Activated T-helper 17 cell treated with anti-CD3 and anti-CD28 coated beads, Interleukin-2, amount 50 U/mL, for 72 hours (primary cell): Measurements from ENCODE around the gene FEN1. TPM values are rescaled to one million over a fixed set of nuclear protein-coding genes. Genes with fewer than 3 reads are reported as not detected.

Experiments
- ATAC-seq: fragments of 150-1000 bp; cut with Tn5 transposase; replicated peaks from 2 replicates; pipeline ENCODE4 v1.10.0; 2021; ENCODE audit warnings: mild to moderate bottlenecking, moderate library complexity
- H3K27ac Mint-ChIP-seq: one replicate; pipeline ENCODE4 v1.8.0; 2022; ENCODE audit warnings: mixed read lengths
- H3K27me3 Mint-ChIP-seq: one replicate; pipeline ENCODE4 v1.8.0; 2022; ENCODE audit warnings: mixed read lengths
- H3K36me3 Mint-ChIP-seq: one replicate; pipeline ENCODE4 v1.8.0; 2022; ENCODE audit warnings: low read depth, mild to moderate bottlenecking, mixed read lengths
- H3K4me1 Mint-ChIP-seq: one replicate; pipeline ENCODE4 v1.8.0; 2022; ENCODE audit warnings: mixed read lengths
- H3K4me3 Mint-ChIP-seq: one replicate; pipeline ENCODE4 v1.8.0; 2022; ENCODE audit warnings: mild to moderate bottlenecking, mixed read lengths
- H3K9me3 Mint-ChIP-seq: one replicate; pipeline ENCODE4 v1.8.0; 2022; ENCODE audit warnings: mixed read lengths
- total RNA-seq, 2 donors: library from RNA; stranded (reverse); gene quantifications; one replicate each; pipeline ENCODE4 v1.2.3, GENCODE V29; 2022

Gene FEN1
- total RNA-seq, 2 donors from 2014 or later = 72.6 to 133 TPM

DNA sequence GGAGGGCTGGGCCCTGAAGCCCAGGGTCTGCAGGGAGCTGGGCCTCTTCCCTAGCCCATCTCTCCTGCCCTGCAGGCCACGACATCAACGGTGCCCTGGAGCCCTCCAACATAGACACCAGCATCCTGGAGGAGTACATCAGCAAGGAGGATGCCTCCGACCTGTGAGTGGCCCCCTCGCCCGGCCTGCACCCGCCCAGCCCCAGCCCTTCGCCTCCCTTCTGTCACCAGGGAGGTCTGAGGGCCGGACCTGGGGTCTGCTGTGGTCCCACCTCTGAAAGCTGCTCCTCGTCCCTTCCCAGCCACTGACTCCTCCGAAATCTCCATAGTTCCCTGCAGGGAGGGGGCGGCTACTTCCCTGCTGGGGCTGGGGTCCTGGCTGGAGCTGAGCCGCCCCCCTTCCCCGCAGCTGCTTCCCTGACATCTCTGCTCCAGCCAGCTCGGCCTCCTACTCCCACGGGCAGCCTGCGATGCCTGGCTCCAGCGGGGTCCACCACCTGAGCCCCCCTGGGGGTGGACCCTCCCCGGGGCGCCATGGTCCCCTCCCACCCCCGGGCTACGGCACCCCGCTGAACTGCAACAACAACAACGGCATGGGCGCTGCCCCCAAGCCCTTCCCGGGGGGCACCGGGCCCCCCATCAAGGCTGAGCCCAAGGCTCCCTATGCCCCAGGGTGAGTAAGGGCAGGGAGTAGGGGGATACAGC lies 27.0 kb upstream of the FEN1 start:
- ATAC-seq = no peak
- no peaks in the 10 kb centered on the region for H3K4me1 Mint-ChIP-seq
- H3K36me3 Mint-ChIP-seq = no peaks in the 10 kb centered on the region
- H3K27ac Mint-ChIP-seq = no peak overlapping the region
- H3K27me3 Mint-ChIP-seq = no peaks in the 10 kb centered on the region
- H3K4me3 Mint-ChIP-seq = no peak overlapping the region
- no peaks in the 10 kb centered on the region for H3K9me3 Mint-ChIP-seq

DNA sequence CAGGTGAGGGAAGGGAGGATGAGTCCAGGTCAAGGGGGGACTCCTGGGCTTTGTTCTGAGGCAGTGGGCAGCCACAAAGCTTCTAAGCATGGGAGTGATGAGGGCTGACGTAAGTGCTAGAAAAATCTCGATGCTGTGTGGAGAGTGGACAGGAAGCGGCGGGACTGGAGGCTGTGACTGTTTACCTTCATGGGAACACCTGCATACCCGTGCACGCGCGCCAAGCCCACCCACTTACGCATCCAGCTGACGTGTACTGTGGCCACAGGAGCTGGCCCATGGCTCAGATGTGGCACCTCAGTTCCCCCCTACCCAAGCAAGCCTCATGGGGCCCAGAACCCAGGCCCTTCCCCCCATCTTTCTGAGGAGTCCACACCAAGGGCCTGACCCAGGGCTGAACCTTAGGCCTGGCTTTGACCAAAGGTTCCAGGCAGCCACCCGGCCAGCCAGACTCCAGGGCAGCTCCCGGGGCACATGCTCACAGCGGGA lies 26.3 kb upstream of the FEN1 start:
- Mint-ChIP-seq H3K4me1 (no peaks in the 10 kb centered on the region), H3K36me3 (no peaks in the 10 kb centered on the region), H3K9me3 (no peaks in the 10 kb centered on the region), H3K27ac (no peak overlapping the region), H3K4me3 (no peak overlapping the region), H3K27me3 (no peaks in the 10 kb centered on the region)
- ATAC-seq = no peak

DNA sequence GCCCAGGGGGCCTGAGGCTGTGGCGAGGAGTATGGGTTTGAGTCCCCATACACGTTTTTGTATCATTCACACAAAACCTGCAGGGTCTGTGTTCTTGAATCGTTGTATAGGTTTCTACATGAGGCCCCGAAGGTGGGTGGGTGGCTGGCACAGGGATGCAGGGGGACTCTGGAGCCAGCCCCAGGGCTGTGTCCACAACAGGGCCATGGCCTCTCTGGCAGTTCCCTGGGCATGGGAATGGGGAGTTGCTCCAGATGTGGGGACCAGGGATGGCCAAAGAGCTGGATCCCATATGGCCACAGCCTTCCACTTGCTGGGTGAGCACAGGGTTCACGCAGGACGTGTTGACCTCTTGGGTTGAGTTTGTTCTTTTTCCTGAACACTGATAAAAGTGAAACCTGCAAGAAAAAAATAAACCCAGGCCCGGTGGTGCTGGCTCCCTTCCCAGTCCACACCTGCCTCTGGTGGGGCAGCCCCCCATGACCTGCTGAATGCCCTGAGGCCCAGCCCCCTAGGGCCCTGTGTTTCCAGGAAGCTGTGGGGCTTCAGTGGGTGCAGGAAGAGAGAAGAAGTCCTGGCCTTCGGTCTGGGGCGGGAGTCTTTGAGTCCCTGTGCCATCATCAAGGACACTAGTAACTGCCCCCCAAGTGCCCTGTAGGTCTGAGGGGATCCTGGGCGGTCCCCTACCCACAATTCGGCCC lies 24.2 kb upstream of the FEN1 start:
- Mint-ChIP-seq H3K4me1 (no peaks in the 10 kb centered on the region), H3K27ac (no peak overlapping the region), H3K4me3 (no peak overlapping the region)

DNA sequence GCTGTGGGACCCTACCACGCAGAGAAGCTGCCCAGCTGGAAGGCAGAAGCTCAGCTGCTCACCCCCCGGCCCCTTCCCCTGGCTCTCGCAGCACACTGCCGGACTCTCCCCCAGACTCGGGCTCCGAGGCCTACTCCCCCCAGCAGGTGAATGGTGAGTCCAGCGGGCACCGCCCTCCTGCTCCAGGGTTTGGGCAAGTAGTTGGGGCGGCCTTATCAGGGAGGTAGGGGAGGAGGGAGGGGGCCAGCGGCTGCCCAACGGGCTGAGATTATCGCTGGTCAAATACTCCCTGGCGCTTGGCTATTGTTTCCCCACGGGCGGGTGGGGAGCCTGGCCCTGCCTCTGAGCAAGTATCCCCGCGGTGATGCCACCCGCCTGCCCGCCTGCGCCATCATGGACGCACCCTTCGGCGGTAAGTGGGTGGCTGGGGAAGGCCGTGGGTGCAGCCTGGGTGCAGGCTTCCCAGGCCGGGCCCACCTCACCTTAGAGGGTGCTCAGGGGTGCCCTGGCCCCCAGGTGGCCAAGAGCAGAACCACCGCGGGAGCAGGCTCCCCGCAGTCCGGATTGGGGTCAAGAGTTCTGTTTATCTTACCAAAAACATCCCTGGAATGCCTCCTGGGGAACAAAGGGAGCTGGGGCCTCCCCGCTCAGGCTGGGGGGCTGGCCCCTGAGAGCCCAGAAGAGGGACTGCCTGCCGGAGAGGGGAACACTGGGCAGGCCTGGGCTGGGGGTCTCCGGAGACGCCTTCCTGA lies 23.4 kb upstream of the FEN1 start:
- Mint-ChIP-seq H3K9me3 (no peaks in the 10 kb centered on the region), H3K4me3 (no peak overlapping the region), H3K27ac (no peak overlapping the region), H3K36me3 (no peaks in the 10 kb centered on the region), H3K4me1 (no peaks in the 10 kb centered on the region), H3K27me3 (no peaks in the 10 kb centered on the region)
- no peak for ATAC-seq

More for the DNA sequence above, 24.2 kb upstream of the FEN1 start:
- Mint-ChIP-seq H3K27me3 (no peaks in the 10 kb centered on the region), H3K36me3 (no peaks in the 10 kb centered on the region), H3K9me3 (no peaks in the 10 kb centered on the region)
- no peak for ATAC-seq

DNA sequence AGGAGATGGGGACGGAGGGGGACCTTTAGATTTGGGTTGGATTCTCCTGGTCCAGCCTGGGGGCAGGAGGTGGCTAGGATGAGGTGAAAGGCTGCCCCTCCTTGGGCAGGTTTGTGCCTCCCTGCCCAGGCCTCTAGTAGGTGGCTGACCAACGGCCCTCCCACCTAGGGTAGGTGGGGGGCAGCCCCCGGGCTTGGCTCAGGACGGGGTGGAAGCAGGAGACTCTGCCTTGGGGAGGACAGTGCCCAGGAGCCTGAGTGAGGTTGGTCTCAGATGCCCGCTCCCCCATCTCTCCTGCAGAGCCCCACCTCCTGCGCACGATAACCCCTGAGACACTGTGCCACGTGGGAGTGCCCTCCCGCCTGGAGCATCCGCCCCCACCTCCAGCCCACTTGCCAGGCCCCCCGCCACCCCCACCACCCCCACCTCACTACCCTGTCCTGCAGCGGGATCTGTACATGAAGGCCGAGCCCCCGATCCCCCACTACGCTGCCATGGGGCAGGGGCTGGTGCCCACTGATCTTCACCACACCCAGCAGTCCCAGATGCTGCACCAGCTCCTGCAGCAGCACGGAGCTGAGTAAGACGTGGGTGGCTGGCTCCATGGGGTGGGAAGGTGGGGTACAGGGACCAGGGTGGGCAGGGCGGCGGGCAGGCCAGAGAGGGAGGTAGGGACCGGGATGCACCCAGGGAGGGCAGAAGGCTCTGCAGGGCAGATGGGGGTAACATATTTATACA lies 22.6 kb upstream of the FEN1 start:
- H3K4me3 Mint-ChIP-seq = no peak overlapping the region
- H3K27me3 Mint-ChIP-seq = no peaks in the 10 kb centered on the region
- no peaks in the 10 kb centered on the region for H3K9me3 Mint-ChIP-seq
- no peak for ATAC-seq
- H3K4me1 Mint-ChIP-seq = no peaks in the 10 kb centered on the region
- no peaks in the 10 kb centered on the region for H3K36me3 Mint-ChIP-seq
- H3K27ac Mint-ChIP-seq = no peak overlapping the region

DNA sequence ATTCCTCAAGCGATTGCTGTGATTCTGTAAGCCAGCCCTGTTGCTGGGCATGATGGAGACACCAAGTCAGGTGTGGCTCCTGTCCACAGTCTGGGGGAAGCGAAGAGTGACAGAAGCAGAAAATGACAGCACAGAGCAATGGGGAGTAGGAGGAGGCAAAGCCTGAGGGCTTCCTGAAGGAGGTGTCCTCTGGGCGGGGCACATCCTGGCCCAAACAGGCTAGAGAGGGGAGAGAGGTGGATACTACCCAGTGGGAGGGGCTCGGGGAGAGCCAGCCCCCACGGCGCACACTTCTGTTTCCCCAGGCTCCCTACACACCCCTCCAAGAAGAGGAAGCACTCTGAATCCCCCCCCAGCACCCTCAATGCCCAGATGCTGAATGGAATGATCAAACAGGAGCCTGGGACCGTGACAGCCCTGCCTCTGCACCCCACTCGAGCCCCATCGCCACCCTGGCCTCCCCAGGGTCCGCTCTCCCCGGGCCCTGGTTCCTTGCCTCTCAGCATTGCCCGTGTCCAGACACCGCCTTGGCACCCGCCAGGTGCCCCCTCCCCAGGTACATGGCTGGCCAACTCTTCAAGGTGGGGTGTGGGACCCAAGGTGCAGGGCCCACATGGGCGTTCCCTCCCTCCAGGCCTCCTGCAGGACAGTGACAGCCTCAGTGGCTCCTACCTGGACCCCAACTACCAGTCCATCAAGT lies 21.4 kb upstream of the FEN1 start:
- peak overlapping the region; percentile 74 for H3K27ac Mint-ChIP-seq
- H3K4me1 Mint-ChIP-seq = no peaks in the 10 kb centered on the region
- H3K9me3 Mint-ChIP-seq = no peaks in the 10 kb centered on the region
- ATAC-seq = no peak
- no peaks in the 10 kb centered on the region for H3K27me3 Mint-ChIP-seq
- H3K36me3 Mint-ChIP-seq = no peaks in the 10 kb centered on the region
- no peak overlapping the region for H3K4me3 Mint-ChIP-seq

DNA sequence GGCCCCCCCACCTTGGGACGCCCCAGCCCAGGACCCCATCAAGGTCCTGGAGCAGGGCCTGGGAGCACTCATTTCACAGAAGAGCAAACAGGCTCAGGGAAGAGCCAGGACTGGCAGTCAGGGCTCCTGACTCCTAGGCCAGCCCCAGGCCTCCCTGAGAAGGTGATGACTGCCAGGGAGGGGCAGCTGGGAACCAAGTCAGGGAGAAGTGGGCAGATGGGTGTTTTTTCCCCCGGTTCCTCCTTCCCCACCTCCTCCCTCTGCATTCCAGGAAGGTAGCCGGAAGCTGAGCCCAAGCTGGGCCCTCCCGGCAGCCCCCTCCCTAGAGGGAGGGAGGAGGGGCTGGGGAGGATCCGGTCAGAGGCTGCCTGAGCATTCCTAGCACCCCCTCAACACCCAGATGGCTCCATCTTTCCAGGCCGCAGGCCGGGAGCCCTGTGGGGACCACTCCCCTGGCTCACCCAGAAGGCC lies 20.7 kb upstream of the FEN1 start:
- no peaks in the 10 kb centered on the region for H3K36me3 Mint-ChIP-seq
- no peaks in the 10 kb centered on the region for H3K27me3 Mint-ChIP-seq
- no peak overlapping the region for H3K27ac Mint-ChIP-seq
- no peak overlapping the region for H3K4me3 Mint-ChIP-seq
- no peak for ATAC-seq
- no peaks in the 10 kb centered on the region for H3K4me1 Mint-ChIP-seq
- no peaks in the 10 kb centered on the region for H3K9me3 Mint-ChIP-seq

DNA sequence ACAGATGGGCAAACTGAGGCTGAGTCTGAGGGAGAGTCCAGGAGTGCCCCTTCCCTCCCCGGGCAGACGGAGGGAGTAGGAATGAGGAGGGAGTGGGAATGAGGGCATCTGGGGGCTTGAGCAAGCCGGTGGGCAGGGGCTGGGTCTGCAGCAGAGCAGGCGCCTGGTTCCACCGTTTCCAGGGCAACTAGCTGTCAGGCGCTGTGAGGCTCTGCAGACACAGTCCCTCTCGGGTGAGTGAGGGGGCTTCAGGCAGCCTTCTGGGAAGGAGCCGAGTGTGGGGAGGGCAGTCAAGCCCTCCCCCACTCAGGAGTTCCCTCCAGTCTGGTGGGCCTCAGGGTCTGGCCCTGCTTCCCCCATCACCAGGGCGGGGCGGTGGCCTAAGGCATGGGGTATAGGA lies 19.4 kb upstream of the FEN1 start:
- H3K4me1 Mint-ChIP-seq = no peaks in the 10 kb centered on the region
- H3K36me3 Mint-ChIP-seq = no peaks in the 10 kb centered on the region
- no peaks in the 10 kb centered on the region for H3K27me3 Mint-ChIP-seq
- H3K27ac Mint-ChIP-seq = peak overlapping the region; percentile 59
- ATAC-seq = no peak
- no peaks in the 10 kb centered on the region for H3K9me3 Mint-ChIP-seq
- H3K4me3 Mint-ChIP-seq = no peak overlapping the region

DNA sequence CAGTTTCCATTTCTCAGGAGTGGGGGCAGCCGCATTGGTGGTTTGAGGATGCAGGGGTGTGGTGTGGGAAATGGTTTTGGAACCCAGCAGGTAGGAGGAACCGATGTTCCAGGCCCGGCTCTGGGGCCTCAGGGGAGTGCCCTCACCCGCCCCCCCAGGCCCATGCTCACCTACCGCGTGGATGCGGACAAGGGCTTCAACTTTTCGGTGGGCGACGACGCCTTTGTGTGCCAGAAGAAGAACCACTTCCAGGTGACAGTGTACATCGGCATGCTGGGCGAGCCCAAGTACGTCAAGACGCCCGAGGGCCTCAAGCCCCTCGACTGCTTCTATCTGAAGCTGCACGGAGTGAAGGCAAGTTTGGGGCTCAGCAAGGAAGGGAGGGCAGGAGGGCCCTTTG lies 18.9 kb upstream of the FEN1 start:
- Mint-ChIP-seq H3K27ac (no peak overlapping the region), H3K4me3 (no peak overlapping the region)

DNA sequence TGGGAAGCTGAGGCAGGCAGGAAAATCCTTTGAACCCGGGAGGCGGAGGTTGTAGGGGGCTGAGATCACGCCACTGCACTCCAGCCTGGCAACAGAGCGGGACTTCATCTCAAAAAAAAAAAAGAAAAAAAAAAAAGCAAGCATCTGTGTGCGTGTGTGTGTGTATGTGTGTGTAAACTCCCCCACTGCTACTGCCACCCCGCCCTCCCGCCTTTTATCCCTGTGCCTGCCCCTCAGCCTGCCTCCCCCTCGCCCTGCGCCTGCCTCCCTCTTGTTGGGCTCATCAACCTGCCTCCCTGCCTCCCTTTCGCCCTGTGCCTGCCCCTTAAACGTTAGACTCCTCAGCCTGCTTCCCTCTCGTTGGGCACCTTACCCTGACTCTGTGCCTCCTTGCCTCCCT lies 18.3 kb upstream of the FEN1 start:
- no peaks in the 10 kb centered on the region for H3K27me3 Mint-ChIP-seq
- no peaks in the 10 kb centered on the region for H3K4me1 Mint-ChIP-seq
- no peaks in the 10 kb centered on the region for H3K36me3 Mint-ChIP-seq
- H3K4me3 Mint-ChIP-seq = no peak overlapping the region
- H3K27ac Mint-ChIP-seq = no peak overlapping the region
- no peaks in the 10 kb centered on the region for H3K9me3 Mint-ChIP-seq
- ATAC-seq = no peak

More for the DNA sequence above, 18.9 kb upstream of the FEN1 start:
- H3K4me1 Mint-ChIP-seq = no peaks in the 10 kb centered on the region
- no peaks in the 10 kb centered on the region for H3K27me3 Mint-ChIP-seq
- H3K9me3 Mint-ChIP-seq = no peaks in the 10 kb centered on the region
- ATAC-seq = no peak
- no peaks in the 10 kb centered on the region for H3K36me3 Mint-ChIP-seq

DNA sequence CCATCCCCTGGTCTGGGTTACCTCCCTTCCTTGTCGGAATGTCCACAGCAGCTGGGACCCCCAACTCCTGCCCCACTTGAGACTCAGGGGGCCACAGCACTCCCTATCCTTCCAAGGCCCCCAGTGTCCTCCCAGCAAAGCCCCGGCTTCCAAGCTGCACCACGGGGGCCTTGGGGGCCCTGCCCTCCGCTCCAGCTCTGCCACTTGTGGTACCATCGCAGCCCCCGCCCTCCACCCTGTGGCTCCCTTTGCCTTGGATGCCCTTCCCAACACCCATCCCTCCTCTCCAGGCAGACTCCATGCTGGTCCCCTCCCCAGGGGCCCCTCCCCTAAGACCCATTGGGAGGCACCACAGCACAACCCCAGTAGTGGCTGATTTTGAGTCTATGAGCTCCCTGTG lies 17.6 kb upstream of the FEN1 start:
- Mint-ChIP-seq H3K9me3 (no peaks in the 10 kb centered on the region), H3K36me3 (no peaks in the 10 kb centered on the region), H3K27me3 (no peaks in the 10 kb centered on the region), H3K4me3 (no peak overlapping the region), H3K27ac (no peak overlapping the region), H3K4me1 (no peaks in the 10 kb centered on the region)
- no peak for ATAC-seq

DNA sequence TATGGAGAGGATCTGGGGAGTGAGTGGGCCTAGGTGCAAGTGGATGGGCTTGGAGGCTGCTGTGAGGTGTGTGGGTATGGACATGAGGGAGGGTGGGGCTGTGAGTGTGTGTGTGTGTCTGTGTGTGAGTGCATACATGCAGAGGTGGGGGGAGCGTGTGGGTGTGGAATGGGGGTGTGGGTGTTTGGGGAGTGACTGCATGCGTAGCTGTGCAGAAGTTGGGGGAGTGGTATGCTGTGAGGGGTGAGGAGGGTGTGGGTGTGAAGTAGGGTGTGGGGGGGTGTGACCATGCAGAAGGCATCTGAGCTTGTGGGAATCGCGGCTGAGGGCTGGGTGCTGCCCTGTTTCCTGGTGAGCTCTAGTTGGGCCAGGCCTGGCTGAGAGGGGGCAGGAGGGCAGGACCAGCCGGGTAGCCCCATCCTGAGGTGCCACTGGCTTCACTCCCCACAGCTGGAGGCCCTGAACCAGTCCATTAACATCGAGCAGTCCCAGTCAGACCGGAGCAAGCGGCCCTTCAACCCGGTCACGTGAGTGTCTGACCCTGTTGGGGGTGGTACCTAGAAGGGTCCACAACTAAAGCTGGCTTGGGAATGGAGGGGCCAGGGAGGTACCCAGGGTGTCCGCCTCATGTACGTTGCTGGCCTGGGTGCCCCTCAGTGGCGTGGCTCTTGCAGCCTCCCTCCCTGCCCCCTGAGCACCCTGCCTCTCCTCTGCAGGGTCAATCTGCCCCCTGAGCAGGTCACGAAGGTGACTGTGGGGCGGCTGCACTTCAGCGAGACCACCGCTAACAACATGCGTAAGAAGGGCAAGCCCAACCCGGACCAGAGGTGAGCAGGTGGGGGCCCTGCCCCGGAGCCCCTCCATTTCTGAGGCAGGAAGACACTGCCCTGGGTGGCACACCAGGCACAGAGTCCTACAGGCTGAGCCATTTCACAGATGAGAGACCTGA lies 16.8 kb upstream of the FEN1 start:
- H3K27me3 Mint-ChIP-seq = no peaks in the 10 kb centered on the region
- no peaks in the 10 kb centered on the region for H3K4me1 Mint-ChIP-seq
- H3K4me3 Mint-ChIP-seq = peak overlapping the region; percentile 39
- no peak overlapping the region for H3K27ac Mint-ChIP-seq
- ATAC-seq = no peak
- H3K36me3 Mint-ChIP-seq = no peaks in the 10 kb centered on the region
- no peaks in the 10 kb centered on the region for H3K9me3 Mint-ChIP-seq

DNA sequence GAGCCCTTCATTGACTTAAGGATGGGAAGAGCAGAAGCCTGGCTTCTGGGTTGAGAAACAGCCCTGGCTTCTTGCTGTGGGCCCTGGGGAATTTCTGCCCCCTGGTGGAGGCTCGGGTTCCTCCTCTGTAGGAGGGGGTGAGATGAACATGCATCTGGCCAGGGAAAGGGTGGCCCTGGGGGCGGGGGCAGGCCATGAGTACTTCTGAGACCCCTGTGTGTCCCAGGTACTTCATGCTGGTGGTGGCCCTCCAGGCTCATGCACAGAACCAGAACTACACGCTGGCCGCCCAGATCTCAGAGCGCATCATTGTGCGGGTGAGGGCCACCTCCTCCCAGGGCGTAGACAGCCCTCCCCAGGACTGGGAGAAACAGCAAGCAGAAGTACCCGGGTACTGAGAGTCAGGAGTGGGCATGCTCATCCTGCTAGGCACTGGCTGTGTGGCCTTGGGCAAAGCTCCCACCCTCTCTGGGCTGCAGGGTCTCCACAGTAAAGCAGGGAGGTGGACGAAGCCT lies 16.1 kb upstream of the FEN1 start:
- peak overlapping the region; percentile 39 for H3K4me3 Mint-ChIP-seq
- no peak overlapping the region for H3K27ac Mint-ChIP-seq
- H3K36me3 Mint-ChIP-seq = no peaks in the 10 kb centered on the region
- no peaks in the 10 kb centered on the region for H3K9me3 Mint-ChIP-seq
- H3K27me3 Mint-ChIP-seq = no peaks in the 10 kb centered on the region
- ATAC-seq = peak; percentile 68
- H3K4me1 Mint-ChIP-seq = no peaks in the 10 kb centered on the region
